Memory B cell (primary cell): ENCODE measurements around the gene SENP8.

Source experiments
- ATAC-seq: fragments of 150-1000 bp; cut with Tn5 transposase; 2 replicates; pipeline ENCODE4 v1.10.0; 2021; ENCODE audit warnings: low read depth, mild to moderate bottlenecking, moderate library complexity
- DNase-seq, 2 donors: peaks; one replicate each; pipeline ENCODE4 v3.0.0; 2022; ENCODE audit warnings: low spot score in 2 of 2
- H3K27ac Mint-ChIP-seq: one replicate; pipeline ENCODE4 v1.8.0; 2022; ENCODE audit warnings: mild to moderate bottlenecking, moderate library complexity, mixed read lengths
- H3K27me3 Mint-ChIP-seq: one replicate; pipeline ENCODE4 v1.8.0; 2022; ENCODE audit warnings: mixed read lengths
- H3K36me3 Mint-ChIP-seq: one replicate; pipeline ENCODE4 v1.8.0; 2022; ENCODE audit warnings: mild to moderate bottlenecking, mixed read lengths
- H3K4me1 Mint-ChIP-seq: one replicate; pipeline ENCODE4 v1.8.0; 2022; ENCODE audit warnings: mixed read lengths
- H3K4me3 Mint-ChIP-seq: one replicate; pipeline ENCODE4 v1.8.0; 2022; ENCODE audit warnings: mild to moderate bottlenecking, moderate library complexity, mixed read lengths
- H3K9me3 Mint-ChIP-seq: one replicate; pipeline ENCODE4 v1.8.0; 2022; ENCODE audit warnings: mixed read lengths

The SENP8 gene

DNA sequence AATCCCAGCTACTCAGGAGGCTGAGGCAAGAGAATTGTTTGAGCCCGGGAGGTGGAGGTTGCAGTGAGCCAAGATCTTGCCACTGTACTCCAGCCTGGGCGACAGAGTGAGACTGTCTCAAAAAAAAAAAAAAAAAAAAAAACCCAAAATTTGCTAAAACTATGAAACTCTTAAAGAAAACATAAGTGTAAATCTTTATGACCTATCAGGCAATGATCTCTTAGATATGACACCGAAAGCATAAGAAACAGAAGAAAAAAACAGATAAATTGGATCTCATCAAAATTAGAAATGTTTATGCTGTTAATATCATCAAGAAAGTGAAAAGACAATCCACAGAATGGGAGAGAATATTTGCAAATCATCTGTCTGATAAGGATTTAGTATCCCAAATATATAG, 64.0 kb downstream of the SENP8 start:
- DNase-seq (no peak), ATAC-seq (no peak)
- H3K27ac Mint-ChIP-seq: no peak overlapping the region
- no peak overlapping the region for H3K4me3 Mint-ChIP-seq
- no peaks in the 10 kb centered on the region for H3K4me1 Mint-ChIP-seq
- peaks cover 25% of the 10 kb centered on the region for H3K27me3 Mint-ChIP-seq
- H3K9me3 Mint-ChIP-seq: no peaks in the 10 kb centered on the region
- H3K36me3 Mint-ChIP-seq: no peaks in the 10 kb centered on the region

DNA sequence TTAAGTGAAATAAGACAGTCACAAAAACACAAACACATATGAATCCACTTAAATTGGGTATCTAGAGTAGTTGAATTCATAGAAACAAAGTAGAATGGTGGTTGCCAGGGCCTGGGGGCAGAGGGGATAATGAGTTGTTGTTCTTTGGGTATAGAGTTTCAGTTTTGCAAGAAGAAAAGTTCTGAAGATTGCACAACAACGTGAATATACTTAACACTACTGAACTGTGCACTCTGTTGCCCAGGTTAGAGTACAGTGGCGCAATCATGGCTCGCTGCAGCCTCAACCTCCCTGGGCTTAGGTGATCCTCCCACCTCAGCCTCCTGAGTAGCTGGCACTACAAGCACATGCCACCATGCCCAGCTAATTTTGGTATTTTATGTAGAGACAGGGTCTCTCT, 64.5 kb downstream of the SENP8 start:
- Mint-ChIP-seq H3K27ac (no peak overlapping the region), H3K36me3 (no peaks in the 10 kb centered on the region), H3K9me3 (no peaks in the 10 kb centered on the region), H3K4me1 (no peaks in the 10 kb centered on the region), H3K27me3 (peaks cover 25% of the 10 kb centered on the region), H3K4me3 (no peak overlapping the region)
- DNase-seq (no peak), ATAC-seq (no peak)

DNA sequence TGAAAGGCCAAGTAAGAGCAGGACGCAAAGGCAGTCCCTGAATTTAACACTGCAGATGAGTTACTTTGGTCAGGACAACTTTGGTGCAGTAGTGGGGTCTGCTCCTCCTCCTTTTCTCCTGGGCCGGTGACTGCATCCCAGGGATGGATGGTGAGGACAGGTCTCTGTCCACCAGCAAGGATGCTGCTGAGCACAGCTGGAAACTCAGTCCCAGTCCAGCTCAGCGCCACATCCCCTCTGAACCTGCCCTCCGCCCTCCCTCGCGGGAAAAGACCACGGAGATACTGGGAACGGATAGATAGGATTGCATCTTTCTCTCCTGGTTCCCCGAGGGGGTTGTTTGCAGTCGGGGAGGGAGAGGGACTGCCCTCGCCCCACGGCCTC, 65.6 kb downstream of the SENP8 start:
- DNase-seq: no peak
- ATAC-seq: no peak
- no peak overlapping the region for H3K4me3 Mint-ChIP-seq
- no peaks in the 10 kb centered on the region for H3K36me3 Mint-ChIP-seq
- no peaks in the 10 kb centered on the region for H3K9me3 Mint-ChIP-seq
- peaks cover 25% of the 10 kb centered on the region for H3K27me3 Mint-ChIP-seq
- no peaks in the 10 kb centered on the region for H3K4me1 Mint-ChIP-seq
- H3K27ac Mint-ChIP-seq: no peak overlapping the region

GRCh38 chr15:72184165-72184811, 66.1 kb downstream of the SENP8 start:
- DNase-seq: no peak
- Mint-ChIP-seq H3K36me3 (no peaks in the 10 kb centered on the region), H3K9me3 (no peaks in the 10 kb centered on the region), H3K4me1 (no peaks in the 10 kb centered on the region), H3K4me3 (no peak overlapping the region), H3K27me3 (peaks cover 26% of the 10 kb centered on the region), H3K27ac (no peak overlapping the region)
- ATAC-seq: no peak

DNA sequence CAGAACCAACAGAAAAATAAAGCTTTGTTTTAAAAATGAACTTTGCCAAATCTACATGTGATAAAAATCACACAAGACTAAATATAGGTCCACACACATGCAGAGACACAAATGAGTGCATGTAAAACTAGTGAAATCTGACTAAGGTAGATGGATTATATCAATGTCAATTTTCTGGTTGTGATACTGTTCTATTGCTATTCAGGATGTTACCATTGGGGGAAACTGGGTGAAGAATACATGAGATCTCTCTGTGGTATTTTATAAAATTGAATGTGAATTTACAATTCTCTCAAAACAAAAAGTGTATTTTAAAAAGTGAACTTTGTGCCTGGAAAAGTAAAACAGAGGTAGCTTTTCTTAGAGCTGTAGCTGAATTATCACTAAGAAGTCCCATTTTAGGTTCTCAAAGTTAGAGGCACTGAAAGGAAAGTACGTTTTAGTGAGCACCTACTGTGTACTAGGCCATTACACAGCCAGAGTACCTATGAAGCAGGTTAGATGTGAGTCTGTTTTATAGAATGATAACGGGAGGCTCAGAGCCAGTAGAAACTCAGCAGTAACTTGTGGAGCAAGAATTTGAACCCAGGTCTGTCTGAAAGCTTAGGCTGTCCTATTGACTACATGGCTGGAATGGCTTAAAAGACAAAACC, 71.2 kb downstream of the SENP8 start:
- Mint-ChIP-seq H3K27ac (no peak overlapping the region), H3K4me1 (no peaks in the 10 kb centered on the region), H3K9me3 (no peaks in the 10 kb centered on the region), H3K27me3 (peaks cover 13% of the 10 kb centered on the region), H3K36me3 (no peaks in the 10 kb centered on the region), H3K4me3 (no peak overlapping the region)
- ATAC-seq (no peak), DNase-seq (no peak)

DNA sequence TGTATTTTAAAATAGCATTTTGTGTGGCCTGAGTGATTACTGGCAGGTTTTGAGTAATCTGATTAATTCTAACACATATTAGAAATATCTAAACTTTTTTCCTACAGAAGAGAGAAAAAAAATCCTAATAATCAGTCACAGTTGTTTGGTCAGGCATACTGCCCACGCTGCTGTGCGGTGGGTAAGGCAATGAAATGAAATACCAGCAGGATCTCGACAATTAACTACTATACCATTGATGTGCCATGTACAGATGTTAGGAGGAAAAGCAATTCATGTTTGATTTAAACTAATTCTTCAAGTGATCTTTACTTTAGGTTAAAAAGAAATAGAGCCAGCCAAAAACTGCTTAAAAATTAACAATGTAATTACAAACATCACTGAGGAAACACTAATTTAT, 74.2 kb downstream of the SENP8 start:
- Mint-ChIP-seq H3K4me1 (peaks cover 4% of the 10 kb centered on the region), H3K36me3 (no peaks in the 10 kb centered on the region), H3K27me3 (peaks cover 10% of the 10 kb centered on the region), H3K27ac (no peak overlapping the region), H3K9me3 (no peaks in the 10 kb centered on the region), H3K4me3 (no peak overlapping the region)
- ATAC-seq (no peak), DNase-seq (no peak)
